ENCODE data around the gene LRRC8A.
A peak's percentile ranks its signal among the peaks of the same experiment; 100 is the strongest.

Gene LRRC8A

GRCh38 chr9:128919402-128920089, 37.6 kb downstream of the LRRC8A start:
- H3K4me3 ChIP-seq (ENCODE audit: low read length): no peak overlapping the region
- no peaks in the 10 kb centered on the region for H3K27me3 ChIP-seq (ENCODE audit: control insufficient read depth, insufficient read depth, low read length)
- H3K4me1 ChIP-seq (ENCODE audit: control insufficient read depth, insufficient read depth, low read length): peaks cover 40% of the 10 kb centered on the region
- H3K9me3 ChIP-seq (ENCODE audit: control insufficient read depth, low read length): no peaks in the 10 kb centered on the region
- H3K36me3 ChIP-seq (ENCODE audit: control insufficient read depth, insufficient read depth, low read length): no peaks in the 10 kb centered on the region
- no peak overlapping the region for H3K9ac ChIP-seq (ENCODE audit: low read length)

GRCh38 chr9:128920381-128921058, 38.6 kb downstream of the LRRC8A start, which contains the start of gene PHYHD1:
TSS of gene PHYHD1 (plus strand) at chr9:128920982. CDS start at chr9:128922324, 1,342 bp downstream.
- no peaks in the 10 kb centered on the region for H3K27me3 ChIP-seq (ENCODE audit: control insufficient read depth, insufficient read depth, low read length)
- peak within 1 kb of the TSS; percentile 14 for H3K4me3 ChIP-seq (ENCODE audit: low read length)
- no peaks in the 10 kb centered on the region for H3K36me3 ChIP-seq (ENCODE audit: control insufficient read depth, insufficient read depth, low read length)
- H3K9me3 ChIP-seq (ENCODE audit: control insufficient read depth, low read length): no peaks in the 10 kb centered on the region
- H3K9ac ChIP-seq (ENCODE audit: low read length): peak within 1 kb of the TSS; percentile 49
- H3K4me1 ChIP-seq (ENCODE audit: control insufficient read depth, insufficient read depth, low read length): peaks cover 40% of the 10 kb centered on the region

DNA sequence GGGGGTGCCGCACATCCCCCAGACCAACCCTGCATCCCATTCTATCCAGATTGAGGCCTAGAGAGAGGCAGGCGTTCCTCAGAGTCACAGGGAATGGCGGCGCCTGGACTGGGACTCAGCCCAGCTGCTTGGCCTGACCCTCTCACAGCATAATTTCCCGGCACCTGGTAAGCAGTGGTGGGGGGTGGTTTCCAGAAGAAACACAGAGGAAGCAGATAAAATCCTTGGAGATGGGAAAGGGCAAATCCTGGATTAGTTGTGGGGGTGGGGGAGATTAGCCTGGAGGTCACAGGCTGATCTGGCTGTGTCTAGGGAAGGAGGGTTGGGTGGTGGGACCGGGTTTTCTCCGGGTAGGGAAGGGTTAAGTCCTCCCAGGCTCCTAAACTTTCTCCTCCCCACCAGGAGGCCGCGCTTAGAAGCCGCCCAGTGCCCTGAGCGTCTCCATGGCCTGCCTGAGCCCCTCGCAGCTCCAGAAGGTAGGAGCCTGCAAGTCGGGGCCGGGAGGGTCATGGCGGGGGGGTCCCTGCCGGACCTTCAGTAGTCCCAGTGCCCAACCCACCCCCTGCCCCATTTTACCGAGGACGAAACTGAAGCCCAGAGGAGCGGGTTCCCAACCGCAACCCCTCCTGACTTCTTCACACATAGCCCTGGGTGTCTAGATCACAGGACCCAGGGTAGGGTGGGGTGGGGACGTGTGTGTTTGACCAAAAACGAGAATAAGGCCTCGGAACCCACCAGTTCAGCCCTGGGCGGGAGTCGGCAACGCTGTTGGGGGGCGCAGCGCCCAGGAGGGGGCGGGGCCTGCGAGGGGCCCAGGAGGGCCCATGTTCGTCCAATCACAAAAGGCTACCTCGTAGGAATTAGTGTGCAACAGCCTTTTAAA, 40.2 kb downstream of the LRRC8A start:
- no peaks in the 10 kb centered on the region for H3K9me3 ChIP-seq (ENCODE audit: control insufficient read depth, low read length)
- peak overlapping the region; percentile 49 for H3K9ac ChIP-seq (ENCODE audit: low read length)
- H3K27me3 ChIP-seq (ENCODE audit: control insufficient read depth, insufficient read depth, low read length): no peaks in the 10 kb centered on the region
- H3K4me3 ChIP-seq (ENCODE audit: low read length): peak overlapping the region; percentile 14
- H3K36me3 ChIP-seq (ENCODE audit: control insufficient read depth, insufficient read depth, low read length): no peaks in the 10 kb centered on the region
- H3K4me1 ChIP-seq (ENCODE audit: control insufficient read depth, insufficient read depth, low read length): peaks cover 29% of the 10 kb centered on the region

DNA sequence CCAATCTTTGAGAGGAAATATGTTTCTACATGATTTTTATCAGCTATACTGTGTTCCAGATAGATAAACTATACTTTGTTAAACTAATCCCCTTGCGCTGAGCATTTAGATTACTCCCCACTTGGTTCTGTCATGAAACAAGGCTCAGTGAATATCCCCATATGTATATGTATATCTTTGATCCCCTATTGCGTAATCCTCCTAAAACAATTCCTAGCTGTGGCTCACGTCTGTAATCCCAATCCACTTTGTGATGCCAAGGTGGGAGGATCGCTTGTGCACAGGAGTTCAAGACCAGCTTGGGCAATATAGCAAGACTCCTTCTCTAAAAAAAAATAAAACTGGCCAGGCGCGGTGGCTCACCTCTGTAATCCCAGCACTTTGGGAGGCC, 41.6 kb downstream of the LRRC8A start:
- no peak overlapping the region for H3K9ac ChIP-seq (ENCODE audit: low read length)
- H3K9me3 ChIP-seq (ENCODE audit: control insufficient read depth, low read length): no peaks in the 10 kb centered on the region
- no peaks in the 10 kb centered on the region for H3K27me3 ChIP-seq (ENCODE audit: control insufficient read depth, insufficient read depth, low read length)
- H3K4me1 ChIP-seq (ENCODE audit: control insufficient read depth, insufficient read depth, low read length): peaks cover 29% of the 10 kb centered on the region
- H3K36me3 ChIP-seq (ENCODE audit: control insufficient read depth, insufficient read depth, low read length): no peaks in the 10 kb centered on the region
- H3K4me3 ChIP-seq (ENCODE audit: low read length): no peak overlapping the region

DNA sequence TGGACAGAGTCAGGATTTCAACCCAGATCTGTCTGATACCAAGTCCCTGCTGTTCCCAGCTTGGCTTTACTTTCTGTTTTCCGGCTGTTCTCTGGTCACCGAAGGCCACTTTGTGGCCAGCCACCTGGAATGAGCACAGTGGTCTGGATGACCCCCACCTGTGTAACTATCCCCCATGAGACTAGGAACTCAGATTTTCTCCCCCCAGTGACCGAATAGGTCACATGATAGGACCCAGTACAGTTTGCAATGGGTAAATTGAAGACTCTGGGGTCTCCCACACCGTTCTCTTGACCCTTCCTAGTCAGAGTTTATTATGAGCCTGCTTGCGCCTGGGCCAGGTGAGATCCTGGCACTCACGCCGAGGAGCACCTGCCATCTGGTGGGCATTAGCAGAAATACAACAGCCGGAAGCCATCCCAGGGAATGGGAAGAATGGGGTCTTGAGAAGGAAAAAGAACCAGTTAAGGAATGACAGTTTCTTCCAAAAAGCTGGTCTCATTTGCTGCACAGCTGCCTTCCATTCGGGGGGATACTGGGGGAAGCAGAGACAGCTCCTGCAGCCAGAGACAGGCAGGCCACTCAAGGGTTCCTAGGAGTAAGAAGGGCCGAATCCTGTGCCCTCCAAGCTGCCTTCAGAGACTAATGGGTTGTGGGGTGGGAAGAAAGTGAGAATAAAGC, 45.9 kb downstream of the LRRC8A start:
- no peak overlapping the region for H3K9ac ChIP-seq (ENCODE audit: low read length)
- H3K9me3 ChIP-seq (ENCODE audit: control insufficient read depth, low read length): no peaks in the 10 kb centered on the region
- H3K36me3 ChIP-seq (ENCODE audit: control insufficient read depth, insufficient read depth, low read length): no peaks in the 10 kb centered on the region

GRCh38 chr9:128928624-128929023, 46.7 kb downstream of the LRRC8A start:
- Histone ChIP-seq H3K4me3 (ENCODE audit: low read length) (no peak overlapping the region), H3K9me3 (ENCODE audit: control insufficient read depth, low read length) (no peaks in the 10 kb centered on the region), H3K36me3 (ENCODE audit: control insufficient read depth, insufficient read depth, low read length) (no peaks in the 10 kb centered on the region), H3K27me3 (ENCODE audit: control insufficient read depth, insufficient read depth, low read length) (no peaks in the 10 kb centered on the region), H3K9ac (ENCODE audit: low read length) (no peak overlapping the region), H3K4me1 (ENCODE audit: control insufficient read depth, insufficient read depth, low read length) (peaks cover 7% of the 10 kb centered on the region)

More for the DNA sequence above, 45.9 kb downstream of the LRRC8A start:
- no peaks in the 10 kb centered on the region for H3K27me3 ChIP-seq (ENCODE audit: control insufficient read depth, insufficient read depth, low read length)
- H3K4me1 ChIP-seq (ENCODE audit: control insufficient read depth, insufficient read depth, low read length): peaks cover 7% of the 10 kb centered on the region
- H3K4me3 ChIP-seq (ENCODE audit: low read length): no peak overlapping the region

- no peaks in the 10 kb centered on the region for H3K27me3 ChIP-seq (ENCODE audit: control insufficient read depth, insufficient read depth, low read length)
- H3K36me3 ChIP-seq (ENCODE audit: control insufficient read depth, insufficient read depth, low read length): no peaks in the 10 kb centered on the region
- no peak overlapping the region for H3K4me3 ChIP-seq (ENCODE audit: low read length)
- H3K9me3 ChIP-seq (ENCODE audit: control insufficient read depth, low read length): no peaks in the 10 kb centered on the region
- H3K9ac ChIP-seq (ENCODE audit: low read length): no peak overlapping the region
- peaks cover 7% of the 10 kb centered on the region for H3K4me1 ChIP-seq (ENCODE audit: control insufficient read depth, insufficient read depth, low read length)
Observed at GRCh38 chr9:128929560-128929959, 47.6 kb downstream of the LRRC8A start.

GRCh38 chr9:128933731-128934130, 51.8 kb downstream of the LRRC8A start:
- Histone ChIP-seq H3K36me3 (ENCODE audit: control insufficient read depth, insufficient read depth, low read length) (no peaks in the 10 kb centered on the region), H3K9me3 (ENCODE audit: control insufficient read depth, low read length) (no peaks in the 10 kb centered on the region), H3K27me3 (ENCODE audit: control insufficient read depth, insufficient read depth, low read length) (no peaks in the 10 kb centered on the region), H3K4me3 (ENCODE audit: low read length) (no peak overlapping the region), H3K4me1 (ENCODE audit: control insufficient read depth, insufficient read depth, low read length) (no peaks in the 10 kb centered on the region), H3K9ac (ENCODE audit: low read length) (no peak overlapping the region)

DNA sequence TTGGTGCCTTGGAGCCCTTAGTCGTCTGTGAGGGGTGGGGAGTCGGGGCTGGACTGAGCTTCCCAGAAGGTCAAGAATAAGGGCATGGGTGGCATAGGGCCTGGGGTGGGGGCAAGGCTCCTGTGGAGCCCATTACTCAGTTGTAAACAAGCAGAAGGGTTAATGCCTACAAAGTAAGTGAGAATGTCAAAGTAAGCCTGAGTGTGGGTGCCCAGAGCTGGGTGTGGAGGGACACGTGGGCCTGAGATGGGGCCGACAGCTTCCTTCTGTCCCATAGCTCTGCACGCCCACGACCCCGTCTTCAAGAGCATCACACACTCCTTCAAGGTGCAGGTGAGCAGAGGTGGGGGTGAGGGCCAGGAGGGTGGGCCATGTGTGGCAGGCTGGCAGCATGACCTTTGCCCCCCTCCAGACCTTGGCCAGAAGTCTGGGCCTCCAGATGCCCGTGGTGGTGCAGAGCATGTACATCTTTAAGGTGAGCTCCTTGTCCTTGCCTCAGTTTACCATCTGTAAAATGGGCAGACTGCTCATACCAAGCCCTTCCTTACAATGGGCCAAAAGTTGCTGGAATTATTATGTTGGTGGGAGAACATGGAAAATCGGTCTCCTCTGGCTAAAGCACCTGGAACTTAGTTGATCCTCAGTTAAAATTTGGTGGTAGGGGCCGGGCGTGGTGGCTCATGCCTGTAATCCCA, 54.4 kb downstream of the LRRC8A start:
- H3K27me3 ChIP-seq (ENCODE audit: control insufficient read depth, insufficient read depth, low read length): no peaks in the 10 kb centered on the region
- no peak overlapping the region for H3K9ac ChIP-seq (ENCODE audit: low read length)
- no peak overlapping the region for H3K4me3 ChIP-seq (ENCODE audit: low read length)
- no peaks in the 10 kb centered on the region for H3K9me3 ChIP-seq (ENCODE audit: control insufficient read depth, low read length)
- no peaks in the 10 kb centered on the region for H3K4me1 ChIP-seq (ENCODE audit: control insufficient read depth, insufficient read depth, low read length)
- H3K36me3 ChIP-seq (ENCODE audit: control insufficient read depth, insufficient read depth, low read length): no peaks in the 10 kb centered on the region

GRCh38 chr9:128937310-128938165, 55.6 kb downstream of the LRRC8A start:
- Histone ChIP-seq H3K9ac (ENCODE audit: low read length) (no peak overlapping the region), H3K9me3 (ENCODE audit: control insufficient read depth, low read length) (no peaks in the 10 kb centered on the region), H3K36me3 (ENCODE audit: control insufficient read depth, insufficient read depth, low read length) (no peaks in the 10 kb centered on the region), H3K4me1 (ENCODE audit: control insufficient read depth, insufficient read depth, low read length) (no peaks in the 10 kb centered on the region), H3K4me3 (ENCODE audit: low read length) (no peak overlapping the region), H3K27me3 (ENCODE audit: control insufficient read depth, insufficient read depth, low read length) (no peaks in the 10 kb centered on the region)
